Measurements from ENCODE around the gene FAM168A.

GRCh38 chr11:73395297-73396208 is 202.4 kb downstream of the FAM168A start:
- TF ChIP-seq EZH2 (IDR thresholded peaks at IDR 0.05; ENCODE audit: low read length, missing control alignments) = no peak
- TF ChIP-seq, protein P1, sequence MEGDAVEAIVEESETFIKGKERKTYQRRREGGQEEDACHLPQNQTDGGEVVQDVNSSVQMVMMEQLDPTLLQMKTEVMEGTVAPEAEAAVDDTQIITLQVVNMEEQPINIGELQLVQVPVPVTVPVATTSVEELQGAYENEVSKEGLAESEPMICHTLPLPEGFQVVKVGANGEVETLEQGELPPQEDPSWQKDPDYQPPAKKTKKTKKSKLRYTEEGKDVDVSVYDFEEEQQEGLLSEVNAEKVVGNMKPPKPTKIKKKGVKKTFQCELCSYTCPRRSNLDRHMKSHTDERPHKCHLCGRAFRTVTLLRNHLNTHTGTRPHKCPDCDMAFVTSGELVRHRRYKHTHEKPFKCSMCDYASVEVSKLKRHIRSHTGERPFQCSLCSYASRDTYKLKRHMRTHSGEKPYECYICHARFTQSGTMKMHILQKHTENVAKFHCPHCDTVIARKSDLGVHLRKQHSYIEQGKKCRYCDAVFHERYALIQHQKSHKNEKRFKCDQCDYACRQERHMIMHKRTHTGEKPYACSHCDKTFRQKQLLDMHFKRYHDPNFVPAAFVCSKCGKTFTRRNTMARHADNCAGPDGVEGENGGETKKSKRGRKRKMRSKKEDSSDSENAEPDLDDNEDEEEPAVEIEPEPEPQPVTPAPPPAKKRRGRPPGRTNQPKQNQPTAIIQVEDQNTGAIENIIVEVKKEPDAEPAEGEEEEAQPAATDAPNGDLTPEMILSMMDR (conservative IDR thresholded peaks at IDR 0.05 in 1 of 2, IDR thresholded peaks at IDR 0.05 in 1 of 2; ENCODE audit: low read depth in 1 of 2, low read length in 2 of 2) = no peak
